Heart left ventricle (tissue), 13 donors: ENCODE measurements around the gene CELF2.

Source experiments
- POLR2A ChIP-seq, 2 donors: fragments of 450-650 bp; IDR thresholded peaks; one replicate each; pipeline ENCODE4 v1.6.1; 2017; ENCODE audit warnings: antibody characterized with exemption in 2 of 2, mild to moderate bottlenecking in 2 of 2, moderate library complexity in 2 of 2
- TF ChIP-seq, protein P1 (sequence below), 12 donors: fragments of 200-600 bp; sonication (generic) in 4 of 12; IDR thresholded peaks; one replicate each; pipeline versions ENCODE4 v1.5.0 to v1.8.0; 2018 to 2022; ENCODE audit warnings: antibody characterized with exemption in 12 of 12, mild to moderate bottlenecking in 5 of 12
- donor health status: ischemic (EF 13 %, LVEDD 7.1; RV severe dilation, severe dysfunction).
- donor health status: DM: no; HTN: yes; CAD: no.
- donor health status: DM: no; HTN: no; CAD: no.
- donor health status: ischemic (EF 25% LVEDD 6.9; RV normal size, moderate dysfunction).
- donor health status: ischemic (EF 25% LVEDD 5.7; RV mildly dilated, moderate dysfunction).
- donor health status: ischemic (EF 35%, LVEDD 5.7; RV mildly dilated, moderate dysfunction).
- donor health status: nonischemic (EF 11% LVEDD 7.7; RV severe dilation, severe dysfunction).
- donor health status: DM: yes; HTN: yes; CAD: no.
- donor health status: PGD.
- donor health status: ischemic (EF 29% LVEDD 5.4; RV normal size, mild dysfunction).
- donor health status: nonischemic (EF 23%, LVEDD 6.1; RV moderate dilation, normal function).

GRCh38 chr10:11208908-11209829, 191.5 kb downstream of the CELF2 start:
- TF ChIP-seq, protein P1, sequence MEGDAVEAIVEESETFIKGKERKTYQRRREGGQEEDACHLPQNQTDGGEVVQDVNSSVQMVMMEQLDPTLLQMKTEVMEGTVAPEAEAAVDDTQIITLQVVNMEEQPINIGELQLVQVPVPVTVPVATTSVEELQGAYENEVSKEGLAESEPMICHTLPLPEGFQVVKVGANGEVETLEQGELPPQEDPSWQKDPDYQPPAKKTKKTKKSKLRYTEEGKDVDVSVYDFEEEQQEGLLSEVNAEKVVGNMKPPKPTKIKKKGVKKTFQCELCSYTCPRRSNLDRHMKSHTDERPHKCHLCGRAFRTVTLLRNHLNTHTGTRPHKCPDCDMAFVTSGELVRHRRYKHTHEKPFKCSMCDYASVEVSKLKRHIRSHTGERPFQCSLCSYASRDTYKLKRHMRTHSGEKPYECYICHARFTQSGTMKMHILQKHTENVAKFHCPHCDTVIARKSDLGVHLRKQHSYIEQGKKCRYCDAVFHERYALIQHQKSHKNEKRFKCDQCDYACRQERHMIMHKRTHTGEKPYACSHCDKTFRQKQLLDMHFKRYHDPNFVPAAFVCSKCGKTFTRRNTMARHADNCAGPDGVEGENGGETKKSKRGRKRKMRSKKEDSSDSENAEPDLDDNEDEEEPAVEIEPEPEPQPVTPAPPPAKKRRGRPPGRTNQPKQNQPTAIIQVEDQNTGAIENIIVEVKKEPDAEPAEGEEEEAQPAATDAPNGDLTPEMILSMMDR (IDR thresholded peaks at IDR 0.05), result no peak
- no peak for TF ChIP-seq POLR2A (IDR thresholded peaks at IDR 0.05)
